OCI-LY3 (cell line): ENCODE data around the gene TDRD9.

Experiments
- H2AFZ ChIP-seq: fragments of 200-600, 300-600 bp; shearing (Covaris generic); 2 replicates; pipeline ENCODE4 v1.6.0; 2014; ENCODE audit warnings: antibody characterized with exemption, low read depth, low read length
- H3K27ac ChIP-seq: fragments of 200-600, 300-600 bp; sonication (generic); 2 replicates; pipeline ENCODE4 v1.5.1; 2014; ENCODE audit warnings: mild to moderate bottlenecking, low read length, moderate library complexity, mixed read lengths
- H3K27me3 ChIP-seq: fragments of 200-600, 300-600 bp; sonication (generic); 2 replicates; pipeline ENCODE4 v1.6.1; 2014; ENCODE audit warnings: low read depth, low read length, mixed read lengths
- H3K36me3 ChIP-seq: fragments of 200-600, 300-600 bp; sonication (generic); replicated peaks from 2 replicates; pipeline ENCODE3; 2014; ENCODE audit warnings: low read depth, low read length, mixed read lengths
- H3K4me1 ChIP-seq: fragments of 300-600, 200-600 bp; sonication (generic); 2 replicates; pipeline ENCODE4 v1.6.1; 2014; ENCODE audit warnings: low read length, mixed read lengths
- H3K4me2 ChIP-seq: fragments of 200-600, 300-600 bp; sonication (generic); 2 replicates; pipeline ENCODE4 v1.6.1; 2014; ENCODE audit warnings: low read length, mixed read lengths
- H3K4me3 ChIP-seq: fragments of 300-600, 200-600 bp; sonication (generic); 2 replicates; pipeline ENCODE4 v1.5.1; 2014; ENCODE audit warnings: antibody characterized with exemption, mild to moderate bottlenecking, low read length, moderate library complexity
- H3K79me2 ChIP-seq: fragments of 300-600, 200-600 bp; shearing (Covaris generic); 2 replicates; pipeline ENCODE4 v1.6.1; 2014; ENCODE audit warnings: mild to moderate bottlenecking, low read length, mixed read lengths
- H3K9ac ChIP-seq: fragments of 300-600, 200-600 bp; shearing (Covaris generic); 2 replicates; pipeline ENCODE4 v1.6.0; 2014; ENCODE audit warnings: mild to moderate bottlenecking, low read length, moderate library complexity
- H3K9me3 ChIP-seq: fragments of 200-600, 300-600 bp; shearing (Covaris generic); 2 replicates; pipeline ENCODE4 v1.6.1; 2014; ENCODE audit warnings: low read length, mixed read lengths; ENCODE audit not compliant: insufficient read depth
- H4K20me1 ChIP-seq: fragments of 200-600, 300-600 bp; sonication (generic); 2 replicates; pipeline ENCODE4 v1.6.1; 2016; ENCODE audit warnings: low read length, mixed read lengths; ENCODE audit not compliant: insufficient read depth
- CTCF ChIP-seq: fragments of 200-600, 300-600 bp; sonication (generic); IDR thresholded peaks from 2 replicates; pipeline ENCODE4 v1.5.1; 2014; ENCODE audit warnings: antibody characterized with exemption, low read length, low read depth
- EZH2phosphoT487 ChIP-seq: fragments of 200-600 bp; shearing (Covaris generic); IDR thresholded peaks from 2 replicates; pipeline ENCODE4 v1.6.1; 2018; ENCODE audit warnings: antibody characterized with exemption, mixed run types, low read depth

Gene TDRD9

GRCh38 chr14:104004849-104005248 lies 76.6 kb downstream of the TDRD9 start:
- no peak overlapping the region for H3K9ac ChIP-seq
- no peaks in the 10 kb centered on the region for H3K79me2 ChIP-seq
- no peaks in the 10 kb centered on the region for H3K9me3 ChIP-seq
- no peaks in the 10 kb centered on the region for H3K36me3 ChIP-seq
- H3K27me3 ChIP-seq, result peaks cover under 1% of the 10 kb centered on the region; the same call in 1 of the 2 replicates
- H3K4me2 ChIP-seq, result no peak overlapping the region
- H3K4me3 ChIP-seq, result no peak overlapping the region
- H3K27ac ChIP-seq, result no peak overlapping the region
- H2AFZ ChIP-seq, result no peak overlapping the region
- H3K4me1 ChIP-seq, result no peaks in the 10 kb centered on the region
- no peak for TF ChIP-seq EZH2phosphoT487
- no peak for TF ChIP-seq CTCF
- H4K20me1 ChIP-seq, result no peaks in the 10 kb centered on the region

- Histone ChIP-seq H2AFZ (no peak overlapping the region), H3K27me3 (no peaks in the 10 kb centered on the region; the same call in 1 of the 2 replicates), H3K4me2 (no peak overlapping the region), H3K27ac (no peak overlapping the region), H3K9ac (no peak overlapping the region), H3K36me3 (no peaks in the 10 kb centered on the region), H3K79me2 (no peaks in the 10 kb centered on the region), H3K9me3 (no peaks in the 10 kb centered on the region), H3K4me3 (no peak overlapping the region), H3K4me1 (no peaks in the 10 kb centered on the region), H4K20me1 (no peaks in the 10 kb centered on the region)
- no peak for TF ChIP-seq EZH2phosphoT487
- no peak for TF ChIP-seq CTCF
Observed at GRCh38 chr14:104005489-104005888, 77.2 kb downstream of the TDRD9 start.

GRCh38 chr14:104007121-104007520 lies 78.9 kb downstream of the TDRD9 start:
- Histone ChIP-seq H3K4me3 (no peak overlapping the region), H3K9ac (no peak overlapping the region), H3K4me2 (no peak overlapping the region), H3K27ac (no peak overlapping the region), H4K20me1 (no peaks in the 10 kb centered on the region), H3K36me3 (no peaks in the 10 kb centered on the region), H3K9me3 (no peaks in the 10 kb centered on the region), H3K79me2 (no peaks in the 10 kb centered on the region), H3K4me1 (no peaks in the 10 kb centered on the region), H3K27me3 (no peaks in the 10 kb centered on the region), H2AFZ (no peak overlapping the region)
- no peak for TF ChIP-seq CTCF
- no peak for TF ChIP-seq EZH2phosphoT487

- no peak for TF ChIP-seq CTCF
- no peak for TF ChIP-seq EZH2phosphoT487
- Histone ChIP-seq H3K79me2 (no peaks in the 10 kb centered on the region), H3K4me1 (no peaks in the 10 kb centered on the region), H3K4me3 (no peak overlapping the region), H3K9me3 (no peaks in the 10 kb centered on the region), H4K20me1 (no peaks in the 10 kb centered on the region), H3K27me3 (no peaks in the 10 kb centered on the region), H3K36me3 (no peaks in the 10 kb centered on the region), H3K4me2 (no peak overlapping the region), H2AFZ (no peak overlapping the region), H3K27ac (no peak overlapping the region), H3K9ac (no peak overlapping the region)
Observed at GRCh38 chr14:104009297-104009696, 81.0 kb downstream of the TDRD9 start.
